K562 (cell line): ENCODE measurements around the gene CCDC136. TPM values are rescaled to one million over a fixed set of nuclear protein-coding genes. Genes with fewer than 3 reads are reported as not detected.

Experiments used
- ARID4B ChIP-seq: sonication (generic); formaldehyde crosslinking; IDR thresholded peaks from 2 replicates; pipeline ENCODE4 v1.8.0; 2022; ENCODE audit warnings: mild to moderate bottlenecking, missing genetic modification reagents
- BACH1 ChIP-seq: fragments of 200-800 bp; sonication (Bioruptor generic); IDR thresholded peaks from 2 replicates; pipeline ENCODE4 v1.6.1; 2016; ENCODE audit warnings: missing genetic modification characterization, missing compliant biosample characterization
- GATAD2A ChIP-seq: fragments of 450-650 bp; IDR thresholded peaks from 2 replicates; pipeline ENCODE4 v1.6.1; 2017
- HDAC2 ChIP-seq: fragments of 450-650 bp; IDR thresholded peaks from 2 replicates; pipeline ENCODE4 v1.6.1; 2016; ENCODE audit warnings: mild to moderate bottlenecking
- HDGF ChIP-seq: fragments of 450-650 bp; IDR thresholded peaks from 2 replicates; pipeline ENCODE4 v1.6.1; 2016
- JUNB ChIP-seq: fragments of 450-650 bp; formaldehyde crosslinking; conservative IDR thresholded peaks from 2 replicates; pipeline ENCODE4 v1.4.0; 2020; ENCODE audit warnings: mild to moderate bottlenecking
- NELFE ChIP-seq: IDR thresholded peaks from 2 replicates; pipeline ENCODE4 v1.6.1; 2011; ENCODE audit warnings: mild to moderate bottlenecking; ENCODE audit not compliant: insufficient read depth, insufficient read length
- NRF1 ChIP-seq, 2 experiments: fragments of 450-650 bp; IDR thresholded peaks in 1 of 2; conservative IDR thresholded peaks in 1 of 2; 2 replicates each; pipeline ENCODE4 v1.6.1; 2014; ENCODE audit warnings: mild to moderate bottlenecking in 2 of 2
- POLR3A ChIP-seq: IDR thresholded peaks from 2 replicates; pipeline ENCODE4 v1.6.1; 2011; ENCODE audit warnings: borderline replicate concordance, mild to moderate bottlenecking, moderate library complexity; ENCODE audit not compliant: insufficient read length, insufficient read depth; ENCODE audit errors: extremely low read depth
- PURB ChIP-seq: sonication (generic); formaldehyde crosslinking; IDR thresholded peaks from 2 replicates; pipeline ENCODE4 v1.9.0; 2021; ENCODE audit warnings: low read depth, mild to moderate bottlenecking, missing genetic modification reagents
- RFX7 ChIP-seq: fragments of 250-450 bp; sonication (Bioruptor Pico); IDR thresholded peaks from 2 replicates; pipeline ENCODE4 v1.5.1; 2021; ENCODE audit warnings: mild to moderate bottlenecking
- ZBTB2 ChIP-seq: fragments of 450-650 bp; IDR thresholded peaks from 2 replicates; pipeline ENCODE4 v1.6.1; 2016; ENCODE audit warnings: antibody characterized with exemption
- ZNF184 ChIP-seq: sonication (generic); formaldehyde crosslinking; IDR thresholded peaks from 2 replicates; pipeline ENCODE4 v1.5.0; 2020; ENCODE audit warnings: missing genetic modification reagents
- ZNF263 ChIP-seq: sonication (generic); formaldehyde crosslinking; IDR thresholded peaks from 2 replicates; pipeline ENCODE4 v1.8.0; 2022; ENCODE audit warnings: mild to moderate bottlenecking, missing genetic modification reagents, borderline replicate concordance
- ZNF511 ChIP-seq: sonication (generic); formaldehyde crosslinking; IDR thresholded peaks from 2 replicates; pipeline ENCODE4 v1.8.0; 2022; ENCODE audit warnings: mild to moderate bottlenecking, missing genetic modification reagents
- ZNF518B ChIP-seq: fragments of 250-450 bp; sonication (Bioruptor Pico); IDR thresholded peaks from 2 replicates; pipeline ENCODE4 v1.5.0; 2021; ENCODE audit warnings: mild to moderate bottlenecking, moderate library complexity
- ZNF830 ChIP-seq: fragments of 250-450 bp; sonication (Bioruptor Pico); IDR thresholded peaks from 2 replicates; pipeline ENCODE4 v1.5.0; 2021; ENCODE audit warnings: mild to moderate bottlenecking
- polyA plus RNA-seq, 8 experiments: library from polyadenylated mRNA; depleted of rRNA in 4 of 8; stranded (reverse) in 5 of 8; unstranded in 3 of 8; fragments of >200 nt; fragmentation: Nextera tagmentation in 2 of 8; fragmentation: Illumina TruSeq in 1 of 8; extraction: Ambion mirVana in 2 of 8; extraction: Trizol in 1 of 8; gene quantifications; 2 replicates each; pipeline versions ENCODE4 v1.2.1 to v1.2.3, GENCODE V29; 2011 to 2014; ENCODE audit warnings: inconsistent platforms in 1 of 8, missing spikeins in 1 of 8
- total RNA-seq, 7 experiments: library from RNA; depleted of rRNA in 6 of 7; stranded (reverse); fragments of >200 nt in 6 of 7; fragmentation: Illumina TruSeq in 2 of 7; extraction: Trizol in 2 of 7; gene quantifications; 2 replicates each; pipeline versions ENCODE4 v1.2.1 to v1.2.3, GENCODE V29; 2011 to 2021; ENCODE audit warnings: low replicate concordance in 1 of 7

CCDC136 gene
- total and polyA plus RNA-seq, 9 of the 15 experiments (the other 6 are each of a cell fraction or from before 2014, with no cell fraction given): 2.4 to 40.8 (median 26.5) TPM

GRCh38 chr7:128791121-128791971, at the start of gene CCDC136 (continued):
- TF ChIP-seq ZNF511: 0 out of 2 replicates have a peak, but pooled peaks have one; percentile 23
- no peak for TF ChIP-seq ZNF184 (CRISPR knock-in tag)
- TF ChIP-seq HDGF: no peak
- TF ChIP-seq ZNF518B: no peak
- 0 out of 2 replicates have a peak, but pooled peaks have one; percentile 15 for TF ChIP-seq ZBTB2
- no peak for TF ChIP-seq RFX7
- TF ChIP-seq ARID4B (CRISPR knock-in tag): peak; percentile 36; the same call in 1 of the 2 replicates
- no peak for TF ChIP-seq GATAD2A
- no peak; the same call in 1 of the 2 replicates for TF ChIP-seq HDAC2
- 0 out of 2 replicates have a peak, but pooled peaks have one; percentile 18 for TF ChIP-seq ZNF830 (CRISPR knock-in tag)
- TF ChIP-seq NELFE: no peak
- TF ChIP-seq POLR3A: no peak
- no peak for TF ChIP-seq JUNB (CRISPR knock-in tag)
- TF ChIP-seq PURB: no peak
- peak; percentile 83 for TF ChIP-seq NRF1 (conservative IDR thresholded peaks at IDR 0.05 in 1 of 2, IDR thresholded peaks at IDR 0.05 in 1 of 2)
- TF ChIP-seq ZNF263 (CRISPR knock-in tag): peak; percentile 94
- TF ChIP-seq BACH1: no peak
